CD8-positive, alpha-beta memory T cell (primary cell): ENCODE results near the gene MCAT. TPM values are rescaled to one million over a fixed set of nuclear protein-coding genes. Genes with fewer than 3 reads are reported as not detected.
A peak's percentile ranks its signal among the peaks of the same experiment; 100 is the strongest.

ENCODE experiments used
- CTCF ChIA-PET: fragments of 350-600 bp; sonication (Branson Sonifier 250); formaldehyde crosslinking; loops from one replicate; lab custom pipeline; 2021; ENCODE audit warnings: antibody characterized with exemption; lab: Charles Lee
- POLR2A ChIA-PET: fragments of 350-600 bp; sonication (Branson Sonifier 250); formaldehyde crosslinking; loops from one replicate; lab custom pipeline; 2021; ENCODE audit warnings: antibody characterized with exemption; lab: Charles Lee
- DNase-seq, 5 donors: peaks; one replicate each; pipeline versions ENCODE4 v3.0.0 to v3.0.0-alpha.2; 2020 to 2022; ENCODE audit warnings: mixed read lengths in 1 of 5
- H3K27ac ChIP-seq: one replicate; pipeline ENCODE4 v1.7.0; 2013; ENCODE audit warnings: low read depth, mild to moderate bottlenecking, low read length, moderate library complexity
- H3K27me3 ChIP-seq: 2 replicates; pipeline ENCODE4 v1.7.0; 2013; ENCODE audit warnings: low read length, mild to moderate bottlenecking; ENCODE audit not compliant: insufficient read depth, poor library complexity, severe bottlenecking
- H3K36me3 ChIP-seq: 2 replicates; pipeline ENCODE4 v1.7.0; 2013; ENCODE audit warnings: mild to moderate bottlenecking, low read length, moderate library complexity; ENCODE audit not compliant: insufficient read depth
- H3K4me1 ChIP-seq: 2 replicates; pipeline ENCODE4 v1.7.0; 2013; ENCODE audit warnings: mild to moderate bottlenecking, low read length, moderate library complexity; ENCODE audit not compliant: insufficient read depth
- H3K4me3 ChIP-seq: 2 replicates; pipeline ENCODE4 v1.7.0; 2013; ENCODE audit warnings: mild to moderate bottlenecking, low read length
- H3K9me3 ChIP-seq: 2 replicates; pipeline ENCODE4 v1.7.0; 2013; ENCODE audit warnings: mild to moderate bottlenecking, low read length
- H3K27ac Mint-ChIP-seq, 8 donors: one replicate each; pipeline ENCODE4 v1.8.0; 2020 to 2021; ENCODE audit warnings: mixed read lengths in 8 of 8, mild to moderate bottlenecking in 6 of 8, inconsistent platforms in 3 of 8, moderate library complexity in 3 of 8
- H3K27me3 Mint-ChIP-seq, 2 donors: one replicate each; pipeline ENCODE4 v1.8.0; 2020 to 2021; ENCODE audit warnings: mixed read lengths in 2 of 2, mild to moderate bottlenecking in 1 of 2, moderate library complexity in 1 of 2
- H3K36me3 Mint-ChIP-seq, 3 donors: one replicate each; pipeline ENCODE4 v1.8.0; 2020 to 2021; ENCODE audit warnings: mixed read lengths in 3 of 3, inconsistent platforms in 1 of 3, mild to moderate bottlenecking in 1 of 3
- H3K4me1 Mint-ChIP-seq, 3 donors: one replicate each; pipeline ENCODE4 v1.8.0; 2020 to 2021; ENCODE audit warnings: mixed read lengths in 3 of 3, inconsistent platforms in 1 of 3, mild to moderate bottlenecking in 1 of 3
- H3K4me3 Mint-ChIP-seq, 7 donors: one replicate each; pipeline ENCODE4 v1.8.0; 2020 to 2021; ENCODE audit warnings: mixed read lengths in 7 of 7, mild to moderate bottlenecking in 6 of 7, moderate library complexity in 4 of 7, inconsistent platforms in 2 of 7
- H3K9me3 Mint-ChIP-seq, 5 donors: one replicate each; pipeline ENCODE4 v1.8.0; 2020 to 2022; ENCODE audit warnings: mixed read lengths in 5 of 5, mild to moderate bottlenecking in 3 of 5, moderate library complexity in 2 of 5, inconsistent platforms in 1 of 5
- polyA plus RNA-seq: library from polyadenylated mRNA; unstranded; fragments of 300-500 nt; fragmentation: Illumina TruSeq; gene quantifications from one replicate; pipeline ENCODE4 v1.2.3, GENCODE V29; 2021
- total RNA-seq, 2 experiments: library from RNA; stranded (reverse); gene quantifications; one replicate each; pipeline ENCODE4 v1.2.3, GENCODE V29; 2021

The MCAT gene
- total and polyA plus RNA-seq, 3 experiments from 2014 or later: 9.7 to 29.3 (median 28.4) TPM

DNA sequence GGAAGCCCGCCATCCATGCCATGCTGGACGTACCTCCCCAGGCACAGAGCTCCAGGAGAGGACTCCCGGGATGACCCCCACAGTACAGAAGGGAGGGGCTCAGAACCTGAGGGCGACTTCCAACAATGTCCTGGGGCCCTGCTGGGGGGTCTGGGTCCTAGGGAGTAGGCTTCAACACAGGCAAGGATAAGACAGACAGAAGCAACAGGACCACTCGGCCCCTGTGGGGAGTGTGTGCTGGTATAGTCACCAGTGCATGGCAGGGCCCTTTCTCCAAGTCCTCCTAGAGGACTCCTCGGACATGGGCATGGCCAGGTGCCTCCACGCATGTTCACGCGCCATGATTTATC lies 26.9 kb upstream of the MCAT start:
- Mint-ChIP-seq H3K27me3 (peaks cover 0 to 2% of the 10 kb centered on the region in 2 donors), H3K36me3 (peaks cover 0 to 62% (median 3%) of the 10 kb centered on the region in 3 donors), H3K4me1 (peaks cover 0 to 4% (median 2%) of the 10 kb centered on the region in 3 donors), H3K27ac (peak overlapping the region in 1 of 8 donors; percentile 47), H3K9me3 (no peaks in the 10 kb centered on the region), H3K4me3 (no peak overlapping the region)
- H3K27me3 ChIP-seq: no peaks in the 10 kb centered on the region
- H3K27ac ChIP-seq: no peak overlapping the region
- no peaks in the 10 kb centered on the region for H3K36me3 ChIP-seq
- CTCF ChIA-PET: no interaction called here
- DNase-seq: no peak
- H3K4me3 ChIP-seq: no peak overlapping the region
- no peaks in the 10 kb centered on the region for H3K9me3 ChIP-seq
- H3K4me1 ChIP-seq: no peaks in the 10 kb centered on the region
- POLR2A ChIA-PET: no interaction called here

- Histone ChIP-seq H3K4me1 (no peaks in the 10 kb centered on the region), H3K36me3 (no peaks in the 10 kb centered on the region), H3K4me3 (no peak overlapping the region), H3K9me3 (no peaks in the 10 kb centered on the region), H3K27ac (no peak overlapping the region), H3K27me3 (no peaks in the 10 kb centered on the region)
- ChIA-PET POLR2A (no interaction called here), CTCF (no interaction called here)
- peaks cover 0 to 60% (median 3%) of the 10 kb centered on the region in 3 donors for H3K36me3 Mint-ChIP-seq
- no peaks in the 10 kb centered on the region for H3K9me3 Mint-ChIP-seq
- peak overlapping the region in 1 of 8 donors; percentile 64 for H3K27ac Mint-ChIP-seq
- no peak for DNase-seq
- peaks cover 0 to 4% (median 2%) of the 10 kb centered on the region in 3 donors for H3K4me1 Mint-ChIP-seq
- no peak overlapping the region for H3K4me3 Mint-ChIP-seq
- H3K27me3 Mint-ChIP-seq: peaks cover 0 to 2% of the 10 kb centered on the region in 2 donors
Observed at GRCh38 chr22:43169310-43170130, 26.3 kb upstream of the MCAT start.

- Mint-ChIP-seq H3K36me3 (peaks cover 0 to 62% (median 3%) of the 10 kb centered on the region in 3 donors), H3K4me1 (peaks cover 0 to 4% (median 3%) of the 10 kb centered on the region in 3 donors)
Observed at GRCh38 chr22:43168471-43169309, 25.5 kb upstream of the MCAT start.

GRCh38 chr22:43167001-43167589 lies 23.9 kb upstream of the MCAT start:
- CTCF ChIA-PET: no interaction called here
- peaks cover 0 to 53% (median 0%) of the 10 kb centered on the region in 3 donors for H3K36me3 Mint-ChIP-seq

More at GRCh38 chr22:43168471-43169309, 25.5 kb upstream of the MCAT start:
- H3K9me3 Mint-ChIP-seq: no peaks in the 10 kb centered on the region
- no peak for DNase-seq
- H3K4me3 ChIP-seq: no peak overlapping the region
- no peaks in the 10 kb centered on the region for H3K36me3 ChIP-seq
- H3K9me3 ChIP-seq: no peaks in the 10 kb centered on the region
- ChIA-PET POLR2A (no interaction called here), CTCF (no interaction called here)
- no peak overlapping the region for H3K27ac ChIP-seq
- no peaks in the 10 kb centered on the region for H3K4me1 ChIP-seq
- H3K27ac Mint-ChIP-seq: peak overlapping the region in 1 of 8 donors; percentile 64
- H3K27me3 ChIP-seq: no peaks in the 10 kb centered on the region
- H3K27me3 Mint-ChIP-seq: peaks cover 0 to 2% of the 10 kb centered on the region in 2 donors
- no peak overlapping the region for H3K4me3 Mint-ChIP-seq

DNA sequence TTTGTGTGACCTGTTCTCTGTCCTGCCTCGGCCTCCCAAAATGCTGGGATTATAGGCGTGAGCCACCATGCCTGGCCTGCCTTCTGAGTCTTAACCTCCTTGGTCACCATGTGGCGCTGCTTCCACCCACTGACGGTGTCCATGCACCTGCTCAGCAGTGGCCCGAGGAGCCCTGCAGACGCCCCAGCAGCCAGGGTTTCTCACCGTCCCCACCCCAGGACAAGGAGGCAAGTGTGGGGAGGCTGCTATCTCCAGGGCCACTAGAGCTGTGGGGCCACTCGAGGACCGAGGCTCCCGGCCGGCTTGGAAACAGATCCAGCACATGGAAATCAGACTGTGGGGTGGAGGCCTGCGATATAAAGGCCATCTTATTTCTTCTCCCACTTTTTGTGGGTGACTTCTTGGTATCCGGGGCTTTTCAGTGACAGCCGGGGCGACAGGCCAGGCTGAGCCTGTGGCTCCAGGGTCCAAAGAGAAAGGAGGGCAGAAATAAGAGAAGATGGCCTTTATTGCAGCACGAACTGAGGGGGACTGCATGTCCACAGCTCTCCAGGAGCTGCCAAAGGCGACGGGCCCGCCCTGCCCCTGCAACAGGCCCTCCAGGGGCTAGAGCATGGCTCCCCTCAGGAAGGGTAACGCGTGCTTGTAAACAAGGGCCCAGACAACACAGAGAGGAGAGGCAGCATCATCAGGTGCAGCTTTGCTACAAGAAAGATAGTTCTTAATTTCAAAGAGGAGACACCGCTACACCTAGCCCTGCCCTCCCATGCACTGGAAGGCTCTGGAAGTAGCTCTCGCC lies 23.1 kb upstream of the MCAT start:
- H3K36me3 Mint-ChIP-seq: peaks cover 0 to 48% (median 0%) of the 10 kb centered on the region in 3 donors
- peaks cover 0 to 4% (median 3%) of the 10 kb centered on the region in 3 donors for H3K4me1 Mint-ChIP-seq
- CTCF ChIA-PET: no interaction called here
- Histone ChIP-seq H3K36me3 (no peaks in the 10 kb centered on the region), H3K27me3 (no peaks in the 10 kb centered on the region), H3K4me3 (no peak overlapping the region), H3K27ac (no peak overlapping the region), H3K4me1 (no peaks in the 10 kb centered on the region), H3K9me3 (no peaks in the 10 kb centered on the region)
- DNase-seq: no peak
- H3K27ac Mint-ChIP-seq: peak overlapping the region in 1 of 8 donors; percentile 29
- H3K27me3 Mint-ChIP-seq: no peaks in the 10 kb centered on the region
- no peaks in the 10 kb centered on the region for H3K9me3 Mint-ChIP-seq
- H3K4me3 Mint-ChIP-seq: no peak overlapping the region
- POLR2A ChIA-PET: no interaction called here

More at GRCh38 chr22:43167001-43167589, 23.9 kb upstream of the MCAT start:
- Histone ChIP-seq H3K27ac (no peak overlapping the region), H3K4me3 (no peak overlapping the region), H3K9me3 (no peaks in the 10 kb centered on the region), H3K36me3 (no peaks in the 10 kb centered on the region), H3K27me3 (no peaks in the 10 kb centered on the region), H3K4me1 (no peaks in the 10 kb centered on the region)
- H3K4me1 Mint-ChIP-seq: peaks cover 0 to 4% (median 3%) of the 10 kb centered on the region in 3 donors
- POLR2A ChIA-PET: no interaction called here
- DNase-seq: no peak
- H3K27ac Mint-ChIP-seq: no peak overlapping the region
- no peak overlapping the region for H3K4me3 Mint-ChIP-seq
- no peaks in the 10 kb centered on the region for H3K27me3 Mint-ChIP-seq
- no peaks in the 10 kb centered on the region for H3K9me3 Mint-ChIP-seq

DNA sequence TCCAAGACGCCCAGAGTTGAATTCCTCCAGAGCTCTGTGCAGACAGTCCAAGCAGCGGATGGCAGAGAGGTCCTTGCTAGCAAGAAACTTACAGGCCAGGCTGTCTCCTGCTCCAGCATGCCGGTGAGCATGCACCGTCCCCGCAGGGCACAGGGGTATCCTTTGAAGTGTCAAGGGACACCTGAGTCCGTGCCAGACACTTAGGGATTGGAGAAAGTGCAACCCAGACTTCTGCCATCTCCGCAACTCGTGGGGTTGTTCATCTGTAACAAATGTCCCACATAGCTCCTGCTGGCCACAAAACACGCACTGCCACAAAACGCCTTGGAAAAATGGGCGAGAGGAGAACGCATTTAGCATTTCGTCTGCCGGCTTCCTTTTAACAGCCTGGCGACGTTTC lies 21.4 kb upstream of the MCAT start:
- H3K4me1 ChIP-seq: no peaks in the 10 kb centered on the region
- H3K9me3 Mint-ChIP-seq: no peaks in the 10 kb centered on the region
- H3K36me3 Mint-ChIP-seq: peaks cover 0 to 42% (median 4%) of the 10 kb centered on the region in 3 donors
- no peak overlapping the region for H3K4me3 Mint-ChIP-seq
- no peak for DNase-seq
- no peaks in the 10 kb centered on the region for H3K27me3 ChIP-seq
- no peaks in the 10 kb centered on the region for H3K9me3 ChIP-seq
- H3K27ac Mint-ChIP-seq: no peak overlapping the region
- no peaks in the 10 kb centered on the region for H3K36me3 ChIP-seq
- POLR2A ChIA-PET: no interaction called here
- H3K4me1 Mint-ChIP-seq: peaks cover 0 to 2% (median 0%) of the 10 kb centered on the region in 3 donors
- no peak overlapping the region for H3K4me3 ChIP-seq
- CTCF ChIA-PET: no interaction called here
- no peaks in the 10 kb centered on the region for H3K27me3 Mint-ChIP-seq
- H3K27ac ChIP-seq: no peak overlapping the region

- H3K4me3 Mint-ChIP-seq: no peak overlapping the region
- ChIA-PET POLR2A (interaction anchor here (0.7 kb wide), 2 partner anchors 20 to 53 kb away, joined by 3 read pairs; partner anchors contain the start of genes BIK and MCAT), CTCF (interaction anchor here (1.2 kb wide), 1 partner anchor 24 kb away, joined by 4 read pairs; no protein-coding TSS in a partner anchor)
- H3K4me1 Mint-ChIP-seq: peaks cover 0 to 4% (median 4%) of the 10 kb centered on the region in 3 donors
- H3K27ac Mint-ChIP-seq: no peak overlapping the region
- DNase-seq: no peak
- H3K27me3 Mint-ChIP-seq: no peaks in the 10 kb centered on the region
- H3K36me3 ChIP-seq: no peaks in the 10 kb centered on the region
- no peaks in the 10 kb centered on the region for H3K27me3 ChIP-seq
- no peaks in the 10 kb centered on the region for H3K4me1 ChIP-seq
- H3K27ac ChIP-seq: no peak overlapping the region
- peaks cover 0 to 41% (median 4%) of the 10 kb centered on the region in 3 donors for H3K36me3 Mint-ChIP-seq
- H3K4me3 ChIP-seq: no peak overlapping the region
- no peaks in the 10 kb centered on the region for H3K9me3 Mint-ChIP-seq
- no peaks in the 10 kb centered on the region for H3K9me3 ChIP-seq
Observed at GRCh38 chr22:43163241-43163795, 20.1 kb upstream of the MCAT start.
